ENCODE measurements around the gene CRY2.
"Not testable (repeated sequence)": the region's sequence is repeated elsewhere in the genome, so short reads cannot be mapped to it uniquely, and the experiment has no call there.

The CRY2 gene

GRCh38 chr11:45905576-45905975 is 58.3 kb downstream of the CRY2 start:
- H3K9me3 ChIP-seq (ENCODE audit: control insufficient read depth, low read length); H3K27ac ChIP-seq (ENCODE audit: insufficient read depth, low read length, poor library complexity, severe bottlenecking); H3K4me3 ChIP-seq (ENCODE audit: insufficient read depth, low read depth, low read length, poor library complexity, severe bottlenecking); DNase-seq; H3K27me3 ChIP-seq (replicated peaks; ENCODE audit: control insufficient read depth, insufficient read depth, low read length, poor library complexity, severe bottlenecking); H3K4me1 ChIP-seq (ENCODE audit: control insufficient read depth, insufficient read depth, low read length, poor library complexity, severe bottlenecking): not testable (repeated sequence)
- peaks cover 16% of the 10 kb centered on the region for H3K36me3 ChIP-seq (ENCODE audit: control insufficient read depth, insufficient read depth, low read length)

GRCh38 chr11:45906096-45906682 is 58.9 kb downstream of the CRY2 start:
- H3K27me3 ChIP-seq (replicated peaks; ENCODE audit: control insufficient read depth, insufficient read depth, low read length, poor library complexity, severe bottlenecking): no peaks in the 10 kb centered on the region
- H3K36me3 ChIP-seq (ENCODE audit: control insufficient read depth, insufficient read depth, low read length): peaks cover 23% of the 10 kb centered on the region
- no peaks in the 10 kb centered on the region for H3K4me1 ChIP-seq (ENCODE audit: control insufficient read depth, insufficient read depth, low read length, poor library complexity, severe bottlenecking)
- no peak for DNase-seq
- no peak overlapping the region for H3K4me3 ChIP-seq (ENCODE audit: insufficient read depth, low read depth, low read length, poor library complexity, severe bottlenecking)
- no peaks in the 10 kb centered on the region for H3K9me3 ChIP-seq (ENCODE audit: control insufficient read depth, low read length)
- H3K27ac ChIP-seq (ENCODE audit: insufficient read depth, low read length, poor library complexity, severe bottlenecking): no peak overlapping the region

GRCh38 chr11:45906965-45907611 is 59.8 kb downstream of the CRY2 start, which contains the start of gene FREY1:
FREY1 (minus strand) TSS chr11:45907271; CDS start chr11:45907245, 26 bp downstream.
- no peak within 1 kb of the TSS for H3K4me3 ChIP-seq (ENCODE audit: insufficient read depth, low read depth, low read length, poor library complexity, severe bottlenecking)
- no peaks in the 10 kb centered on the region for H3K9me3 ChIP-seq (ENCODE audit: control insufficient read depth, low read length)
- H3K4me1 ChIP-seq (ENCODE audit: control insufficient read depth, insufficient read depth, low read length, poor library complexity, severe bottlenecking): no peaks in the 10 kb centered on the region
- H3K27me3 ChIP-seq (replicated peaks; ENCODE audit: control insufficient read depth, insufficient read depth, low read length, poor library complexity, severe bottlenecking): no peaks in the 10 kb centered on the region
- DNase-seq: no peak
- peaks cover 32% of the 10 kb centered on the region for H3K36me3 ChIP-seq (ENCODE audit: control insufficient read depth, insufficient read depth, low read length)
- no peak within 1 kb of the TSS for H3K27ac ChIP-seq (ENCODE audit: insufficient read depth, low read length, poor library complexity, severe bottlenecking)

- Histone ChIP-seq H3K9me3 (ENCODE audit: control insufficient read depth, low read length) (no peaks in the 10 kb centered on the region), H3K27me3 (replicated peaks; ENCODE audit: control insufficient read depth, insufficient read depth, low read length, poor library complexity, severe bottlenecking) (no peaks in the 10 kb centered on the region), H3K4me3 (ENCODE audit: insufficient read depth, low read depth, low read length, poor library complexity, severe bottlenecking) (no peak overlapping the region), H3K36me3 (ENCODE audit: control insufficient read depth, insufficient read depth, low read length) (peaks cover 35% of the 10 kb centered on the region), H3K4me1 (ENCODE audit: control insufficient read depth, insufficient read depth, low read length, poor library complexity, severe bottlenecking) (no peaks in the 10 kb centered on the region), H3K27ac (ENCODE audit: insufficient read depth, low read length, poor library complexity, severe bottlenecking) (no peak overlapping the region)
- DNase-seq: no peak
These were observed 60.7 kb downstream of the CRY2 start for GRCh38 chr11:45907911-45908370.

GRCh38 chr11:45909594-45910475 is 62.6 kb downstream of the CRY2 start:
- DNase-seq: no peak
- no peaks in the 10 kb centered on the region for H3K27me3 ChIP-seq (replicated peaks; ENCODE audit: control insufficient read depth, insufficient read depth, low read length, poor library complexity, severe bottlenecking)
- no peak overlapping the region for H3K27ac ChIP-seq (ENCODE audit: insufficient read depth, low read length, poor library complexity, severe bottlenecking)
- no peaks in the 10 kb centered on the region for H3K4me1 ChIP-seq (ENCODE audit: control insufficient read depth, insufficient read depth, low read length, poor library complexity, severe bottlenecking)
- no peak overlapping the region for H3K4me3 ChIP-seq (ENCODE audit: insufficient read depth, low read depth, low read length, poor library complexity, severe bottlenecking)
- no peaks in the 10 kb centered on the region for H3K9me3 ChIP-seq (ENCODE audit: control insufficient read depth, low read length)
- peaks cover 54% of the 10 kb centered on the region for H3K36me3 ChIP-seq (ENCODE audit: control insufficient read depth, insufficient read depth, low read length)

GRCh38 chr11:45910623-45911022 is 63.3 kb downstream of the CRY2 start:
- Histone ChIP-seq H3K27me3 (replicated peaks; ENCODE audit: control insufficient read depth, insufficient read depth, low read length, poor library complexity, severe bottlenecking) (no peaks in the 10 kb centered on the region), H3K4me3 (ENCODE audit: insufficient read depth, low read depth, low read length, poor library complexity, severe bottlenecking) (no peak overlapping the region), H3K9me3 (ENCODE audit: control insufficient read depth, low read length) (no peaks in the 10 kb centered on the region), H3K4me1 (ENCODE audit: control insufficient read depth, insufficient read depth, low read length, poor library complexity, severe bottlenecking) (no peaks in the 10 kb centered on the region), H3K27ac (ENCODE audit: insufficient read depth, low read length, poor library complexity, severe bottlenecking) (no peak overlapping the region), H3K36me3 (ENCODE audit: control insufficient read depth, insufficient read depth, low read length) (peaks cover 62% of the 10 kb centered on the region)
- no peak for DNase-seq

- H3K4me1 ChIP-seq (ENCODE audit: control insufficient read depth, insufficient read depth, low read length, poor library complexity, severe bottlenecking): peaks cover 17% of the 10 kb centered on the region
- DNase-seq: no peak
- no peaks in the 10 kb centered on the region for H3K27me3 ChIP-seq (replicated peaks; ENCODE audit: control insufficient read depth, insufficient read depth, low read length, poor library complexity, severe bottlenecking)
- H3K4me3 ChIP-seq (ENCODE audit: insufficient read depth, low read depth, low read length, poor library complexity, severe bottlenecking): no peak overlapping the region
- no peak overlapping the region for H3K27ac ChIP-seq (ENCODE audit: insufficient read depth, low read length, poor library complexity, severe bottlenecking)
- H3K36me3 ChIP-seq (ENCODE audit: control insufficient read depth, insufficient read depth, low read length): peaks cover 68% of the 10 kb centered on the region
- H3K9me3 ChIP-seq (ENCODE audit: control insufficient read depth, low read length): no peaks in the 10 kb centered on the region
These were observed 66.2 kb downstream of the CRY2 start for GRCh38 chr11:45913514-45913913.

- Histone ChIP-seq H3K4me1 (ENCODE audit: control insufficient read depth, insufficient read depth, low read length, poor library complexity, severe bottlenecking) (peaks cover 23% of the 10 kb centered on the region), H3K36me3 (ENCODE audit: control insufficient read depth, insufficient read depth, low read length) (peaks cover 67% of the 10 kb centered on the region), H3K27ac (ENCODE audit: insufficient read depth, low read length, poor library complexity, severe bottlenecking) (no peak overlapping the region), H3K27me3 (replicated peaks; ENCODE audit: control insufficient read depth, insufficient read depth, low read length, poor library complexity, severe bottlenecking) (no peaks in the 10 kb centered on the region), H3K9me3 (ENCODE audit: control insufficient read depth, low read length) (no peaks in the 10 kb centered on the region), H3K4me3 (ENCODE audit: insufficient read depth, low read depth, low read length, poor library complexity, severe bottlenecking) (no peak overlapping the region)
- no peak for DNase-seq
These were observed 66.8 kb downstream of the CRY2 start for GRCh38 chr11:45913942-45914635.

GRCh38 chr11:45915446-45915845 is 68.2 kb downstream of the CRY2 start:
- no peak overlapping the region for H3K4me3 ChIP-seq (ENCODE audit: insufficient read depth, low read depth, low read length, poor library complexity, severe bottlenecking)
- no peak for DNase-seq
- peaks cover 53% of the 10 kb centered on the region for H3K36me3 ChIP-seq (ENCODE audit: control insufficient read depth, insufficient read depth, low read length)
- H3K9me3 ChIP-seq (ENCODE audit: control insufficient read depth, low read length): no peaks in the 10 kb centered on the region
- peaks cover 34% of the 10 kb centered on the region for H3K4me1 ChIP-seq (ENCODE audit: control insufficient read depth, insufficient read depth, low read length, poor library complexity, severe bottlenecking)
- H3K27ac ChIP-seq (ENCODE audit: insufficient read depth, low read length, poor library complexity, severe bottlenecking): no peak overlapping the region
- no peaks in the 10 kb centered on the region for H3K27me3 ChIP-seq (replicated peaks; ENCODE audit: control insufficient read depth, insufficient read depth, low read length, poor library complexity, severe bottlenecking)

All from effector memory CD4-positive, alpha-beta T cell (primary cell).